ENCODE data around the gene XG.
A peak's percentile ranks its signal among the peaks of the same experiment; 100 is the strongest.

Gene XG

GRCh38 chrX:2857566-2857965 lies 105.7 kb downstream of the XG start:
- H3K36me3 Mint-ChIP-seq (ENCODE audit: low read depth) = peaks cover 73% of the 10 kb centered on the region
- DNase-seq = no peak
- H3K27me3 Mint-ChIP-seq (ENCODE audit: low read depth, poor library complexity) = no peaks in the 10 kb centered on the region
- TF ChIP-seq CTCF (IDR thresholded peaks at IDR 0.05) = no peak
- H3K4me3 Mint-ChIP-seq = no peak overlapping the region
- no peaks in the 10 kb centered on the region for H3K9me3 Mint-ChIP-seq
- no peaks in the 10 kb centered on the region for H3K4me1 Mint-ChIP-seq
- no peak overlapping the region for H3K27ac Mint-ChIP-seq

GRCh38 chrX:2859197-2859797 lies 107.5 kb downstream of the XG start:
- H3K4me3 Mint-ChIP-seq = no peak overlapping the region

GRCh38 chrX:2862404-2862803 lies 110.6 kb downstream of the XG start:
- Mint-ChIP-seq H3K27me3 (ENCODE audit: low read depth, poor library complexity) (no peaks in the 10 kb centered on the region), H3K27ac (no peak overlapping the region), H3K36me3 (ENCODE audit: low read depth) (peaks cover 81% of the 10 kb centered on the region), H3K4me3 (no peak overlapping the region), H3K4me1 (peaks cover 5% of the 10 kb centered on the region), H3K9me3 (peaks cover 4% of the 10 kb centered on the region)
- DNase-seq = no peak
- TF ChIP-seq CTCF (IDR thresholded peaks at IDR 0.05) = no peak

More at GRCh38 chrX:2859197-2859797, 107.5 kb downstream of the XG start:
- Mint-ChIP-seq H3K27me3 (ENCODE audit: low read depth, poor library complexity) (no peaks in the 10 kb centered on the region), H3K4me1 (no peaks in the 10 kb centered on the region), H3K27ac (no peak overlapping the region), H3K36me3 (ENCODE audit: low read depth) (peaks cover 77% of the 10 kb centered on the region), H3K9me3 (no peaks in the 10 kb centered on the region)
- no peak for DNase-seq
- TF ChIP-seq CTCF (IDR thresholded peaks at IDR 0.05) = no peak

GRCh38 chrX:2863646-2864045 lies 111.8 kb downstream of the XG start:
- no peak for TF ChIP-seq CTCF (IDR thresholded peaks at IDR 0.05)
- DNase-seq = no peak
- H3K9me3 Mint-ChIP-seq = peaks cover 5% of the 10 kb centered on the region
- H3K4me3 Mint-ChIP-seq = no peak overlapping the region
- peaks cover 81% of the 10 kb centered on the region for H3K36me3 Mint-ChIP-seq (ENCODE audit: low read depth)
- peaks cover 5% of the 10 kb centered on the region for H3K4me1 Mint-ChIP-seq
- H3K27me3 Mint-ChIP-seq (ENCODE audit: low read depth, poor library complexity) = no peaks in the 10 kb centered on the region
- peak overlapping the region; percentile 29 for H3K27ac Mint-ChIP-seq
